Activated gamma-delta T cell treated with anti-CD3 and anti-CD28 coated beads, Interleukin-2, amount 50 U/mL, for 16 hours (primary cell): Measurements from ENCODE around the gene BDH2.

Experiments used
- DNase-seq: peaks from one replicate; pipeline ENCODE4 v3.0.0-alpha.2; 2020; ENCODE audit warnings: low read depth

Gene BDH2

DNA sequence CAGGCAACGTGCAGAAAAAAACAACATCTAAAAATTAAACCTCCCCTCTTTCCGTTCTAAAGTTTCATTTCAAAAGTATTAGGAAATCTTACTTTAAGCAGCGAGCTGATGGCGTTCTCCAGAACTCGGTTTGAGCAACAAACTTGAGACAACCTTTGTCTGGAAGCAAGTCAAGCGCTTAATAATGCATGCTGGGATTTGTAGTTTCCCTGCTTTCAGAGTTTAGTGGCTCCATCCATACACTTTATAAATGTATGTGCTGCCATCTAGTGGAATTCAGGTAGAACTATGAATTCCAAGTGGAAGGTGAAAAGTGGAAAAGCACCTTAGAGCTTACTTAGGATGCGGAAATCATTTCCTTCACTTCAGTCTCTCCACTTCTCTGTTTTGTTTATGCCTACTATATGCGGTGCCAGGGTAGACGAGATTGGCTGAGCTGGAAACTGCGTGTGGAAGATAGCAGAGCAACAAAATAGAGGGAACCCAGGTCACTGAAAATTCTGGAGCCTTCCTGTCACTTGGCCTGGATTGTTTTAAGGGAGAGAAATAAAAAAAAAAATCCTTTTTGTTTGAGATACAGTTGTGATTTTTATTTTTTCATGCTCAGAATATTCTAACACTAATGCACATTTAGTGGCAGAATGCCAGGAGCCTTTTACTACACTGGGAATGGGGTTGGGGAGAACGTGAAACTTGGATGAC, at the start of gene BDH2:
Gene BDH2, minus strand, starts transcription at position 144 of the 702 bp plus-strand sequence. CDS start 3,580 bp downstream, outside the sequence.
- peak; percentile 9 for DNase-seq

DNA sequence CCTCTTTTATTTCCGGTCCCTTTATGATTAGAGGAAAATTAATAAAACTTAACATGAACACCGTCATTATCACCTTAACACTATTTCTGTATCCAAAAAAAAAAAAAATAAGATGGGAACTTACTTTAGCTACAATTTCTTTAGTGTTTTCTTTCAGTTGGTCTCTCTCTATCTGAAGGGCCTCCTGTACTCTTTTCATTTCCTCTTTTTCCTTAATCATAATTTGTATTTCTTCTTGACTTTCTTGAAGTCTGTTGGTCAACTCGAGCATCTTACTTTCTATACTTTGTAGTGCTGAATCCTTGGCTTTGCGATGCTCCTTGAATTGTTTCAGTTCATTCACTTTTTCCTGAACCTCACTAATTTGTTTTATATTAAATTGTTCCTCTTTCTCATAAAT, 45.3 kb upstream of the BDH2 start:
- no peak for DNase-seq

DNA sequence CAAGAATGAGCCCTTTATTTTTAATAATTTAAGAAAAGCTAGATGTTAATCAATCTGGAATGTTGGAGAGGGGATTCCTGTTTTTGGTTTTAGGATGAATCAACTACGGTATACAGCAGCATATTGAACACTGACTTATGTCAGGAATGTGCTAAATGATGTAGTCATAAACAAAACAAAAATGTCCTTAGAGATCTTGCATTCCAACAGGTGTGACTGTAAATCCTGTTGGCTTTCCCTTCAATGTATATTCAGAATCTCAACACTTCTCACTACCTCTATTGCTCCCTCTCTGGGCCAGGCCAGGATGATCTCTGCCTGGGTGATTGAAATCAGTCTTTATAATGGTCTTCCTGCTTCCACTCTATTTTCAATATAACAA, 37.8 kb upstream of the BDH2 start:
- DNase-seq = no peak

DNA sequence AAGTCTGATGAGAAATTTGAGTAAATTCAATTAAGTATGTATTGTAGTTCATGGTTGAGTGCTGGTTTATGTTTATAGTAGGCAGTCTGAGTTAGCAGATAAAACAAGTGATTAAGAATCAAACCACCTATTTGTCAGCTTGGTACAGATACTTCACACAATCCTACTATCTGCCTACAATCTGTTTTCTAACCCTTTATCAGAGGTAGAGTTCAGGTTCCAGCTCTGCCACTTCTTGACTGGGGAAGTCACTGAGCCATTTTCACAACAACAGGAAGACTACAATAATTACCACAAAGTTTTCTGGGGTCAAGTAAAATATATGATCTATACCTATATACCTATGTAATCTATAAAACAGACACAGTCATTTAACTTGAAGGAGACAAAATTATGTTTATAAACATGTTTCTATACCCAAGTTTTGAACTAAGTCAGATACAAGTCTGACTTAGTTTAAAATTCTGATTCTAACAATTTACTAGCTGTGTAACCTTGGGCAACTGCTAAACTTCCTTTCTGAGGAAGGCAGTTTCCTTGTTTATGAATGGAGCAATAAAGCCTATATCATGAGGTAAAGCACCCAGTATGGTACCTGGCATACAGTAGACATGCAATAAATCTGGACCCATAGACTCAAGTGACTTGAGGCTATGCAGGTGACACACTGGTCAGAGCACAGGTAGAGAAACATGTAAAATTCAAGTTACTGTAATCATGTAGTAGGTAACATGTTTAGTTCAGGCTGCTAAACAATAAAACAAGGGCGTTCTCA, 37.2 kb upstream of the BDH2 start:
- no peak for DNase-seq

DNA sequence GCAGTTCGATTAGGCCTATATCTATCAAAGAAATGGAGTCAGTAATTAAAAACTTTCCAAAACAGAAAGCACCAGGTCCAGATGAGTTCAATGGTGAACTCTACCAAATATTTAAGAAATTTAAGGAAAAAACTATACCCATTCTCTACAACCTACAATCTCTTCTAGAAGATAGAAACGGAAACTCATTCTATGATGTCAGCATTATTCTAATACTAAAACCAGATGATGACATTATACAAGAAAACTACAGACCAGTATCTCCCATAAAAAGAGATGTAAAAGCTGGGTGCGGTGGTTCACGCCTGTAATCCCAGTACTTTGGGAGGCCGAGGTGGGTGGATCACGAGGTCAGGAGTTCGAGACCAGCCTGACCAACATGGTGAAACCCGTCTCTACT, 29.5 kb upstream of the BDH2 start:
- DNase-seq = no peak

DNA sequence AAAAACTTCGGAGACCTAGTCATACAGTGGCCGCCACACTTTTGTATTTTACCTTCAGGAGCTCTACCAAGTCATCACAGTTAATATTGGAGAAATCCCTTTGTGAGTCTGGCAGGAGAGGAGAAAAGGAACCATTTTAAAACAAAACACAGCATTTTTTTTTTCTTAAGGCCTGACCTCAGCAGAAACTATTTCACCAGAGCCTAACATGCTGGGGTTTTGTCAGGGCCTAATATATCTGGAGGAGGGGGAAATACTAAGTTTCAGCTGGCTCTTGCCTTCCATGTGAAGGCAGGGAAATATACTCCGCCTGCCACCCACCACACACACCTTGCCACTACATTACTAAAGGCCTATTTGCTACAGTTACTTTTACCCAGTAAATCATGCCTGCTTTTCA, 26.5 kb upstream of the BDH2 start:
- DNase-seq = no peak

DNA sequence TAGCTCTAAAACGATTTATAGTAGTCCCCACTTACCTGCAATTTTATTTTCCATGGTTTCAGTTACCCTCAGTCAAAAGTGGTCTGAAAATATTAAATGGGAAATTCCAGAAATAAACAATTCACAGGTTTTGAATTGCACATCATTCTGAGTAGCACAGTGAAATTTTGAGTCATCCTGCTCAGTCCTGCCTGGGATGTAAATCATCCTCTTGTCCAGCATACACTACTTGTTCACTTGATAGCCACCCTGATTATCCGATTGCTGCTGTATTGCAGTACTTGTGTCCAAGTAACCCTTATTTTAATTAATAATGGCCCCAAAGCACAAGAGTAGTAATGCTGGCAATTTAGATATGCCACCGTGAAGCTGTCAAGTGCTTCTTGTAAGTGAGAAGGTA, 23.5 kb upstream of the BDH2 start:
- no peak for DNase-seq

DNA sequence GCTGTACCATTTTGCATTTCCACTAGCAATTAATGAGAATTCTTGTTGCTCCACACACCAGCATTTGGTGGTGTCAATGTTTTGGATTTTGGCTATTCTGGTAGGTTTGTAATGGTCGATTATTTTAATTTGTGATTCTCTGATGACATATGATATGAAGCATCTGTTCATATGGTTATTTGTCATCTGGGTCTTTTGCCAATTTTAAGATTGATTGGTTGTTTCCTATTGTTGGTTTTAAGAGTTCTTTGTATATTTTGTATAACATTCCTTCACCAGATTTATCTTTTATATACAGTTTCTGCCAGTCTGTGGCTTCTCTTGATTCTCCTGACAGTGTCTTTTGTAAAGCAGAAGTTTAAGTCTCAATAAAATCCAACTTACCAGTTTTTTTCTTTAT, 18.5 kb upstream of the BDH2 start:
- DNase-seq = no peak

DNA sequence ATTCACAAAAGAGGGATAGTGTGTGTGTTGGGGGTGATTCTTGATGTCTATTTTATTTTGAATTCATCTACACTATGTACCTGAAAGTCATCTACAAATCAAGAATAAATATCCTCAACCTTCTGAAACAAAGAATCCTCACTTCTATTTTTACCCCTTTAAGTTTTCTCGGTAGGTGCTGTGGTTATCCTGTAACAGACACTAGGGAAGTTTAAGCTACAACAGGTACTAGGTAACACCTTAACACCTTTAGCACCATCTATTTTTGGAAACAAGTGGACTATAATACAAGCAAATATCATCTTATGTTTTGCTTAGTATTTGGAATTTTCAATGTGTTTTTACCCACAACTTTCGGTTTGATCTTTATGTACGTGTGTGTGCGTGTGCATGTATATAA, 12.0 kb upstream of the BDH2 start:
- no peak for DNase-seq

DNA sequence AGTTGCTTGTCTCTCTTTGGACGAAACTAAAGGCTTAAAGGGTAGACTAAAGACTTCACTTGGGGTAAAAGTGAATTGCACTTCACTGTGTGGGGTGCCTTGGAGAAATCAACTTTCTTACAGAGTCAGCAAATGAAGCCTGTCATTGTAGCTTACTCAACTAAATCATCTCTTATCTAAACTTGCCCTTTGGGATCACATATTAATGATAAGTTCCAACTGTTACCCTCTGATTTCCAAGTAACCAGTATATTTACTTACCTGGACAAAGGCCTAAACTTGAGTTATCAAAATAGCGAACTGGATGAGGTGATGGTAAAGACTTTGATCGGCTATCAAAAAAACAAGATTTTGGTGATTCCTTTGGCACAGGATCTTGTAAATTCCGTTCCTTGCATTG, 8.9 kb upstream of the BDH2 start:
- DNase-seq = no peak

DNA sequence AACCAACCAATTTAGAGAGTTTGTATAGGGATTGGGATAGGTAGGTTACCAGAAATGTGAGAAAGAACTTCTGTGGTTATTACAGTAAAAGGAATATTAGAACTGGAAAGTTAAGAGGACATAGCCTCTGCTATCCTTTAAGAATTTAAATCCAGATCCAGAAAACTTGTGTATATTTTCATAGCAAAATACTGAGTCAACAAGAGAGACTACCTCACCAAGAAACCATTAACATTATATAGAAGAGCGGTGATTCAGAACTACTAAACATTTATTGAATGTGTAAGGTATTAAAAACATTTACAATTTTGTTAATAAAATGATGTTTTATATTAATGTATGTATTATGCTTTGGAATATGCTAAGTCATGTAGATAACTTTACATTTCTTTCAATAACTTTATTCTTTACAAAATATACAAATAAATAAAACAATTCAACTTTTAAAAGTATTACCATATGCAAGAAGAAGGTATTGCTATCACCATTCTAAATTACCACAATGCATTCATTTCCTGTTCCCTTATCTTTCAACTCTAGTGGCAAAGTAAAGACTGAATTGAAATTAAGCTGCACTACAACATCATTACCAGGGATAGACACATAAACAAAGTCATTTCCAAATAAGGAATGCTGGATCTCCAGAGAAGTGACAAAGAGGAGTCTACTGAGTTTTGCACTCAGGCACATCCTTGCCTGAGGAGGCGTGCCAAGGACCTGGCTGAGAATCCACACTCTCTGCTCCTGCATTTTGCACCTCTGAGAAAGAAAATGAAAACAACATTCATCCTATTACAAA, 6.1 kb upstream of the BDH2 start:
- no peak for DNase-seq

DNA sequence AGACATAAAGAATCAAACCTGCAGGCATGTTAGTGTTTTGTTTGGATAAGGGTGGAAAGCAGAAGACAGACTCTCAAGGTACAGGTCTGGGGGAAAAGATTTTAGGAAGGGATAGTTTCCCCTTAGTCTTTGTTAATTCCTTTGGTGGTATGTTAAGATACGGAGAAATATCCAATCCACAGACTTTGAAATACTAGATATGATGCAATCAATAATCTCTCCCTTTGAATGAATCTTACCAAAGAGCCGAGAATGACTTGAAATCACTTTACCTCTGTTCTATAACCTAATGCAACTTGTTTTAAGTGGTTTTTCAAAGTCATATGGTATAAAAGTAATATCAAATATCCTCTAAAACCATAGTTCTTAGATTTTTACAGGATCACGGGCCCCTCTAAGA, 5.3 kb upstream of the BDH2 start:
- DNase-seq = no peak

DNA sequence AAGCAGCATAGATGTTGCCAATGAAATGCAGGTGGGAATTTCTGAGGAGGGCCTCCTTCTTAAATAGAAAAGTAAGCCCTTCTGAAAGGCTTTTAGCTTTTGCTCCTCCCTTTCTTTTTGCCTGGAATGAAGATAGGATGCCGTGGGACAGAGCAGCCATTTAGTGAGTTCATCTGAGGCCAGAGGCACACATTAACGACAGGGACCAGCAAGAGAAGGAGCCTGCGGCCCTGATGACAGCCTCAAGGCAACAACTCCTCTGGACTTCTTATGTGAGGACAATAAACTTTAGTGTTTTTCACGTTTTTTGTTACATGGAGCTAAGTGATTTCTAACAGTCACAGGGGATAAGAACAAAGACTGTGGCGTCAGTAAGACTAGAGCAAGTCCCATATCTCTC, 1.1 kb upstream of the BDH2 start:
- DNase-seq = no peak

DNA sequence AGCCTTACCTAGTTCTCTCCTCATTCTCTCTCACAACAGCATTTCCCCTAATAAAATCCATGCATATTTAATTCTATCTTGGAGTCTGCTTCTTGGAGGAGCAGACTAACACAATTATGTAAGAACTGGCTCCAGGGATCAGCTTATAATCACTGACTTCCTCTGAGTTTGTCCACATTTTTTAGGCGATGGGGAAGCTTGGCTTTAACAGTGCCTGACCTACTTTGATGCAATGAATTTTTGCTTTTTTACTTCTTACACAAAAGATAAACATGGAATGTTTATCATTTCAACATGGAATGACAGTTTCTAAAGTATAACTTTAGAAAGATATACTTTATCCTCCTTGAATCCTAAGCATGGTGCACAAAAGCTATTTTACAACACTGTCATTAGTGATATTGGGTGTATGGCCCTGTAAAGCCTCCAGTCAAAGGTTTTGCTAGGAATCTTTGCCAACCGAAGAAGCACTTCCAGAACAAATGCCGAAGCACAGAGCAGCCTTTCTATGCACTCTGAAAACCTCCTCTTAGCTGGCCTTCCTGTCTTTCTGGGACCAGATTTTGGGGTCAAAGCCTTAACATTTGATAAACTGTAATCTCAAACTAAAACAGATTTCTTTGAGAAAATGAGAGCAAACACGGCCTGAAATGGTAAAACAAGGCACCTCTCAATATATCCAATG, 736 bp downstream of the BDH2 start:
- DNase-seq = no peak

DNA sequence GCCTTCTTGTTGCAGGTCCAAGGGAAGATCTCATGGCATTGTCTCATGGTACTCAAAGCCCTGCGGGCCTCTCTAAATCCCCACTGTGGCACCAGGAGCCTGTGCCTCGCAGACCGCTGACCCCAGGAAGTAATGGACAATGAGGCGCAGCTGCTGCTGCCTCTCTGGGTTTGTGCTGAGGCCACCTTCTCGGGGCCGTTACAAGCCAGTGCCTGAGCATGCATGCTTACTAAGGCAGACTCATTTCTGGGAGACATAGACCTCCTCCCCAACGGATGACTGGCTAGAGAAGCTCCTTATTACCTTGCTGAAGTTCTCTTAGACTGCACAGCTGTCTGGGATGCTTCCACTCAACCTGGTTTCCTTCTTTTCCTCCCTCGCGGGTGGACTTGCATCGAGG, 1.3 kb downstream of the BDH2 start:
- DNase-seq = no peak

DNA sequence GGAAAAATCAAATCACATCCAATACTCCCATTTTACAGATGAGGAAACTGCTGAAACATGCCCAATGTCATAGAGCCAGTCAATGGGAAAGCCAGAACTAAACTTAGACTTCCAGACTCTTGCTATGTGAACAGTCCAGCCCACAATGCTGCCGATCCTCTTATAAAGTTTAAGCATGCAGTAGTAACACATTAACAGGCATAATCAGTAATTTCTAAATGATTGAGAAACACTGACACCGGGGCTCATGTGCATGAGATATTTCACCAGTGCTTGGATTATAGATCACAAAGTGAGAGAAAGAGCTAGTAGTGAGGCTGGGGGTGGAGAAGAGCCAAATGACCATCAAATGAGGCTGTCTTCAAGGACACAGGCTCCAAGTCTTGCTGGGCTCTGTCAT, 2.5 kb downstream of the BDH2 start:
- no peak for DNase-seq

DNA sequence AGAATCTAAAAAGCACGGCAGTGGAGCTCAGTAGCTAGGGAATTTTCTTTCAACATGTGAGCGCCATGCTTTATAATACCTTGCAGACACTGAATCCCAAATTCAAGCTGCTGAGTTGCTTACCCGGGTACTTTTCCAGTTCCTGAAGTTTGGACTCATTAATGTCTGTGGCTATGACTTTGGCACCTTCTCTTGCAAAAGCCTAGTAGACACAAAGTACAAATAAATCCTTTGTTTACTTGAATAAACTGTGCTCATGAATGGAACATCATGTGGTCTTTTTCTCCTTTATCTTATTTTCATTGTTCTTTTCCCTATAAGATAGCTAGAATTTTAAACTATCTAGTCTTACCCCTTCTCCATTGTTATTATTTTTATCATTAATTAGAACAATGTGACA, 4.6 kb downstream of the BDH2 start:
- DNase-seq = no peak

DNA sequence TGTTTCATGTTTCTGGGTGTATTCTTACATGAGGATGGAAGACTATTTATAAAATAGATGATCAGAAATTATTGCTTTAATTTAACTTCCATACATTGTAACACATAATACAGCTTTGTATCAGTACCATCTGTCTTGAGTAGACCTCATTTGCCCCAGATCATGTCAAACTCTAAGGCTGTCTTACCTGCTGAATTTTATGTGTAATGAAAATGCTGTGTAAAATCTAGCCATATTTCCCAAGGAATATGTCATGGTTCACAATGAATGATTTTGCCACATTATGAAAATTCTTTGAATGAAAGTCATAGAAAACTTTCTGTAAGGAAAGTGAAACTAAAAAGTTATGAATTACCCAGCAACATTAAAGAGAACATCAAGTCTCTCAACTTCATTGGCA, 7.4 kb downstream of the BDH2 start:
- no peak for DNase-seq

DNA sequence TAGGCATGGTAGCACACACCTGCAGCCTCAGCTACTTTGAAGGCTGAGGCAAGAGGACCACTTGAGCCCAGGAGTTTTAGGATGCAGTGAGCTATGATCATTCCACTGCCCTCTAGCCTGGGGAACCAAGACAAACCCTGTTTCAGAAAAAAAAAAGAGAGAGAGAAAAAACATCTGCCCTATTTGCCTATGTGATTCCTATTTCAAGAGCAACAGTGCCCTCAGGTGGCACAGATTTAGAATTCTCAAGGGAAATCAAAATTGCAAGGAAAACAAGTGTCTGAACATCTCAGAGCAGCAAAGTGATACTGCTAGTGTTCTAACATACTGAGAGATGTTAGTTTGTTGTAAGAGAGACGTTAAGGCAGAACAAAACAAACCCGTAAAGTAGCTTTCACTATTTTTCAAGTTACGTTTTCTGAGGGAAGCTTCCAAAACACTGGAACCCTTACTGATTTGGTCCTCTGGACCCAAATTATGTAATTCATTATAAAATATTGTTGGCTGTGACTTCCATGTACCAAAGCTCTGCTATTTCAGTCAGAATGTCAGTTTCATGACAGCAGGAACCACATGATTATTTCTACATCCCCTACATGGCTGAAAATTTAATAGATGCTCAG, 7.9 kb downstream of the BDH2 start:
- DNase-seq = peak; percentile 14

DNA sequence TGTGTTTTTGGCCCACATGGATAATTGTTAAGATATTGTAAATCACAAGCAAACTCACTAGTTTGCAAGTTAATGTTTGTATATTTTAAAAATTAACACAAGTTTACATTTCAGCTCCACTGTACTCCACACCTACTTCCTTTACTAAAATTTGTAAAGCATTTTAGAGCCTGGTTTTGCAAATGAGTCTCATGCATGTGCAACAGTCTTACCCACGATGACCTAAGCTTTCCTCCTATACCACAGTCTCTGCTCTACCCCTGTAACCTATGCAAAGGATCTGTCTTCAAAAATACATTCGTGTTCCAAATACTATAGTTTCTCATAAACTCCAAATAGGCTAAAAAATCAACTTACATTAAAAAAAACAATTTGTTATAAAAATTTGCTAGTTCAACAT, 10.2 kb downstream of the BDH2 start:
- no peak for DNase-seq

DNA sequence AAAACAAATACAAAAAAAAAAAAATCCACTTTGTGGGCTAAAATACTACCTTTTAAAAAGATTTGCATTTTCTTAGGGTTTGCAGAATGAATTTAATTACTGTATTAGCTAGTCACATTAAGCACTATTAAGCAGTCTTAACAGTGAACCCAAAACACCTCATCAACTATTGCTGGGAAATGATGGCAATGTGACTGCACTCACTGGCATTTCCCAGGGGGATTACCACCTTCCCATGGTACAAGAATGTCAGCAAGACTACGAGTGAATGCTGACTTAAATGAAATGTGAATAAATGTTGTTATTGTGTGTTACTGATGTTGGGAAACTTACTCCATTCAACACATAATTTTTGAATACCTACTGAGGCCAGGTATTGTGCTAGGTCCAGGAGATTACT, 13.1 kb downstream of the BDH2 start:
- DNase-seq = no peak

DNA sequence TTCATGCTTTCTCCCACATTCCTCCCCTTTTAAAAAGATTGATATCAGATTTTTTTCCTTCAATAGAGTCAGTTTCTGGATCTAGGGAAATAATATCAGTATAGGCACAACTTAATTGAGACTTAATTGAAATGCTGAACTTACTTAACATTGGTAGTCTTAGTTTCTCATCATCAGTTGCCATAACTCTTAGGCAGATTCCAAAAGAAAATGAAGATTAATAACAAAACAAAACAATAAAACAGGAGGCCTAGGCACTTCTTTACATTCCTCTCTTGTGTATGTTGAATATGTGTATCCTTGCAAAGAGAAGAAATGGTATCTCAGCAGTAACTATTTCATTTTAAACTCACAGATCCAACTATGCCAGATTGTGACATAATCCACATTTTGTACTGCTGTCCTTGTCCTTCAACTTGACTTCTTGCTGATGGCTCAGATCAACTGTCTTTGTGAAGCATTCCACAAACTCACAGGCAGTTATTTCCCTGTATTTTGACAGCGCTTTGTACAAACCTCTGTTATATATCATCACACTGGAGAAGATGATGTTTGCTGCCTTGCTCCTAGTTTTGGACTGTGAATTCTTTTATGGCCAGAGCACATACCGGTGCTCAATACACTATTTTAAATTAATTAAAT, 14.0 kb downstream of the BDH2 start:
- DNase-seq = no peak
